ENCODE measurements around the gene LAMC1.

GRCh38 chr1:183096894-183097293 lies 73.7 kb downstream of the LAMC1 start:
- no peak for TF ChIP-seq CTCF (conservative IDR thresholded peaks at IDR 0.05; ENCODE audit: low read depth, low read length)
- no peak for TF ChIP-seq EZH2 (IDR thresholded peaks at IDR 0.05; ENCODE audit: low read length, unreplicated experiment)

All from PC-3 (cell line).